Lung (tissue), 12 donors: ENCODE data around the gene TNFAIP8. TPM values are rescaled to one million over a fixed set of nuclear protein-coding genes. Genes with fewer than 3 reads are reported as not detected.

ENCODE experiments used
- ATAC-seq: fragments of 200-7000 bp; cut with Tn5 transposase; one replicate; pipeline ENCODE4 v1.9.1; 2020; ENCODE audit warnings: moderate number of reproducible peaks; ENCODE audit not compliant: insufficient read depth, low FRiP score
- DNase-seq, 3 donors: peaks; one replicate each; pipeline ENCODE4 v3.0.0-alpha.2; 2013 to 2017
- H3K27ac ChIP-seq, 2 donors: one replicate each; pipeline ENCODE4 v1.5.1; 2013; ENCODE audit warnings: mild to moderate bottlenecking in 2 of 2, moderate library complexity in 2 of 2, control low read depth in 1 of 2, inconsistent platforms in 1 of 2, low read depth in 1 of 2, low read length in 1 of 2
- H3K27me3 ChIP-seq, 3 donors: one replicate each; pipeline ENCODE4 v1.5.1; 2013; ENCODE audit warnings: low read length in 2 of 3; ENCODE audit not compliant: control insufficient read depth in 3 of 3, insufficient read depth in 3 of 3
- H3K36me3 ChIP-seq, 4 donors: one replicate each; pipeline ENCODE4 v1.5.1; 2013; ENCODE audit warnings: low read length in 4 of 4, mild to moderate bottlenecking in 1 of 4, moderate library complexity in 1 of 4; ENCODE audit not compliant: control insufficient read depth in 4 of 4, insufficient read depth in 4 of 4
- H3K4me1 ChIP-seq, 5 donors: one replicate each; pipeline ENCODE4 v1.5.1; 2013; ENCODE audit warnings: low read length in 5 of 5, mild to moderate bottlenecking in 2 of 5, moderate library complexity in 1 of 5; ENCODE audit not compliant: control insufficient read depth in 5 of 5, insufficient read depth in 5 of 5
- H3K4me3 ChIP-seq: one replicate; pipeline ENCODE4 v1.5.1; 2013; ENCODE audit warnings: mild to moderate bottlenecking, control low read depth, moderate library complexity
- H3K9ac ChIP-seq, 2 donors: one replicate each; pipeline ENCODE4 v1.5.1; 2013; ENCODE audit warnings: low read length in 2 of 2, control low read depth in 1 of 2; ENCODE audit not compliant: insufficient read depth in 1 of 2
- H3K9me3 ChIP-seq, 4 donors: one replicate each; pipeline ENCODE4 v1.5.1; 2013; ENCODE audit warnings: low read length in 3 of 4, mild to moderate bottlenecking in 1 of 4, moderate library complexity in 1 of 4; ENCODE audit not compliant: control insufficient read depth in 4 of 4, insufficient read depth in 3 of 4
- WGBS, 2 donors: extraction: QIAGEN DNeasy Blood & Tissue Kit; methylation state at CpG; one replicate each; pipeline ENCODE4 v1.1.7; 2013; 5-methylcytosine and 5-hydroxymethylcytosine counted together
- polyA plus RNA-seq, 2 donors: library from polyadenylated mRNA; stranded (reverse); fragments of 200-250 nt; gene quantifications; one replicate each; pipeline ENCODE4 v1.2.1, GENCODE V29; 2013
- total RNA-seq, 2 donors: library from RNA; depleted of rRNA in 1 of 2; stranded (reverse); fragments of >200 nt in 1 of 2; gene quantifications; one replicate each; pipeline ENCODE4 v1.2.1, GENCODE V29; 2014 to 2021
- TF ChIP-seq, protein P1 (sequence below): IDR thresholded peaks from 2 replicates; pipeline ENCODE4 v1.5.1; 2012; ENCODE audit warnings: mild to moderate bottlenecking; ENCODE audit errors: control extremely low read depth, extremely low read depth
- donor health status: control.
- donor health status: control.
- donor health status: Bipolar disorder and iron deficiency.
- donor health status: healthy.
- donor health status: DM: yes; HTN: yes; CAD: no.

The TNFAIP8 gene
- total and polyA plus RNA-seq, 4 donors: 11.5 to 58.9 (median 35.6) TPM

DNA sequence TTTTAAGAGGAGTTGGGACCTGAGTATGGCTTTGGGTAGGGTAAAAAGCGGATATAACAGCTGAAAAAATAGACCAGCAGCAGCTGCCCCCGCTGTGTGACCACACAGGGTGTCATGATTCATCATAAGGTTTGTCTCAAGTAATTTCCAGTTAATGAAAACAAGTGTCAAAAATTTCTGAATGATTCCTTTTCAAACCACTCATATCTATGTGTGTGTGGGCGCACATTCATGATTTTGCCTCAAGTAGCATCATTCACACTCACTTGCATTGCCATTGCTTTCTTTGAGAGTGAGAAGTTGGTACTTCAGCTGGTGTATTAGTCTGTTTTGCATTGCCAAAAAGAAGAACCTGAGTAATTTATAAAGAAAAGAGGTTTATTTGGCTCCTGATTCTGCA is 12.1 kb upstream of the TNFAIP8 start:
- Histone ChIP-seq H3K27me3 (no peaks in the 10 kb centered on the region), H3K4me3 (no peak overlapping the region), H3K9me3 (no peaks in the 10 kb centered on the region), H3K27ac (no peak overlapping the region), H3K4me1 (peaks cover 0 to 35% (median 3%) of the 10 kb centered on the region in 5 donors), H3K36me3 (no peaks in the 10 kb centered on the region), H3K9ac (no peak overlapping the region)
- DNase-seq (no peak), ATAC-seq (no peak)
- TF ChIP-seq, protein P1, sequence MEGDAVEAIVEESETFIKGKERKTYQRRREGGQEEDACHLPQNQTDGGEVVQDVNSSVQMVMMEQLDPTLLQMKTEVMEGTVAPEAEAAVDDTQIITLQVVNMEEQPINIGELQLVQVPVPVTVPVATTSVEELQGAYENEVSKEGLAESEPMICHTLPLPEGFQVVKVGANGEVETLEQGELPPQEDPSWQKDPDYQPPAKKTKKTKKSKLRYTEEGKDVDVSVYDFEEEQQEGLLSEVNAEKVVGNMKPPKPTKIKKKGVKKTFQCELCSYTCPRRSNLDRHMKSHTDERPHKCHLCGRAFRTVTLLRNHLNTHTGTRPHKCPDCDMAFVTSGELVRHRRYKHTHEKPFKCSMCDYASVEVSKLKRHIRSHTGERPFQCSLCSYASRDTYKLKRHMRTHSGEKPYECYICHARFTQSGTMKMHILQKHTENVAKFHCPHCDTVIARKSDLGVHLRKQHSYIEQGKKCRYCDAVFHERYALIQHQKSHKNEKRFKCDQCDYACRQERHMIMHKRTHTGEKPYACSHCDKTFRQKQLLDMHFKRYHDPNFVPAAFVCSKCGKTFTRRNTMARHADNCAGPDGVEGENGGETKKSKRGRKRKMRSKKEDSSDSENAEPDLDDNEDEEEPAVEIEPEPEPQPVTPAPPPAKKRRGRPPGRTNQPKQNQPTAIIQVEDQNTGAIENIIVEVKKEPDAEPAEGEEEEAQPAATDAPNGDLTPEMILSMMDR: no peak
- WGBS, 2 donors: 77 to 84% methylated on average over 3 of the region's 3 CpGs

DNA sequence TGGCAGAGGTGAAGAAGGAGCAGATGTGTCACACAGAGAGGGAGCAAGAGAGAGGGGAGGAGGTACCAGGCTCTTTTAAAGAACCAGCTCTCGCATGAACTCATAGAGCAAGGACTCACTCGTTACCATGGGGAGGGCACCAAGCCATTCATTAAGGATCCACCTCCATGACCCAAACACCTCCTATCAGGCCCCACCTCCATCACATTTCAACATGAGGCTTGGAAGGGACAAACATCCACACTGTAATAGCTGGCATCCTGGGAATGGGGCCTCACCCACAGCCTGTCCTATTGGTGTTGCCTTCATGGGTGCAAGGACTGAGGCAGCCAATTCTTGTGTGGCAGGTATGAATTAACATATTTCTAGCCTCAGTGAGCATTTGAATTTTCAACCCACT is 11.6 kb upstream of the TNFAIP8 start:
- Histone ChIP-seq H3K36me3 (no peaks in the 10 kb centered on the region), H3K9me3 (no peaks in the 10 kb centered on the region), H3K27me3 (no peaks in the 10 kb centered on the region), H3K27ac (no peak overlapping the region), H3K4me3 (no peak overlapping the region), H3K4me1 (peaks cover 0 to 35% (median 3%) of the 10 kb centered on the region in 5 donors), H3K9ac (no peak overlapping the region)
- TF ChIP-seq, protein P1: no peak
- no peak for ATAC-seq
- WGBS, 2 donors: 43 to 76% methylated on average over 2 of the region's 2 CpGs
- no peak for DNase-seq

DNA sequence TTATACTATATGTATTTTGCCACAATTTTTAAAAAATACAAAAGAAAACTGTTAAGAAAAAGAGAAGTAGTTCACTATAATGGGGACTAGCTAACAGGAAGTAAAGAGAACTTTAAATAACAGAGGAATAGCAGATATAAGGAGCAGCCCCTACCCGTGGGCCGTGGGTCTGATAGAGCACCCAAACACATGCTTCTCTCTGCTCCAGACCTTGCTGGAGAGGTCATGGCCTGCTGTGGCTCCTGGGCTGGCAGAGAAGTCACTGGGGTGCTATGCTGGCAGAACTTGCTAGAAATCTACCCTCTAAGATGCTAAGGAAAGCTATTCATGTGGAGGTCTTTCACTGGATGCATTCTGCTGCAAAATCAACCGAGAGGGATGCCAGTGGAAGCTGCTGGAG is 10.0 kb upstream of the TNFAIP8 start:
- H3K9ac ChIP-seq: no peak overlapping the region
- no peak overlapping the region for H3K27ac ChIP-seq
- H3K36me3 ChIP-seq: no peaks in the 10 kb centered on the region
- H3K9me3 ChIP-seq: no peaks in the 10 kb centered on the region
- DNase-seq (no peak), ATAC-seq (no peak)
- no peaks in the 10 kb centered on the region for H3K27me3 ChIP-seq
- 52 to 67% methylated on average over 3 of the region's 3 CpGs for WGBS, 2 donors
- H3K4me1 ChIP-seq: peaks cover 0 to 24% (median 1%) of the 10 kb centered on the region in 5 donors
- TF ChIP-seq, protein P1: no peak
- no peak overlapping the region for H3K4me3 ChIP-seq

DNA sequence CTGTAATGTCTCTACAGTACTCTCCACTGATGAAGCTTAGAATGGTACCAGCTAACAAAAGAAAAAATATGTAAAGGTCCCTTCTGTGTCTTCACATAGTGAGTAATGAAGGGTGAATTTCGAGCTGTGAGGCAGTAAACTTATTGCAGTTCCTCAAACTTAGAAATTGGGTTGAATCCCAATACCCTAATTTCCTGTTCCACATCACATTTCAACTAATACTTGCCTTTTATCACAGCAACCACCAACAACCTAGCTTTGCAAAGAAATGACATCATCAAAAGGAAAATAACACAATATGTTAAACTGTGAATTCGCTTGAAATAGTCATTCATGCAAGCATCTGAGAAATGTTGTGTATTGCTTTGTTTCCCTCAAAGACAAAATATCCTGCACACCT is 9.4 kb upstream of the TNFAIP8 start:
- TF ChIP-seq, protein P1: no peak

More for the DNA sequence above, 9.4 kb upstream of the TNFAIP8 start:
- WGBS, 2 donors: 69 to 78% methylated on average over 2 of the region's 2 CpGs
- DNase-seq: no peak
- Histone ChIP-seq H3K27ac (no peak overlapping the region), H3K9ac (no peak overlapping the region), H3K36me3 (no peaks in the 10 kb centered on the region), H3K27me3 (no peaks in the 10 kb centered on the region), H3K4me1 (peaks cover 0 to 23% (median 1%) of the 10 kb centered on the region in 5 donors), H3K4me3 (no peak overlapping the region), H3K9me3 (no peaks in the 10 kb centered on the region)
- ATAC-seq: no peak
